SIG-M5 treated with dmso at 0.1 percent for 504 hours (cell line): ENCODE results near the gene PDE4D.

Source experiments
- DNase-seq: peaks from one replicate; lab custom pipeline; 2025; ENCODE audit not compliant: unreplicated experiment; lab: John Stamatoyannopoulos, UW

Gene PDE4D

DNA sequence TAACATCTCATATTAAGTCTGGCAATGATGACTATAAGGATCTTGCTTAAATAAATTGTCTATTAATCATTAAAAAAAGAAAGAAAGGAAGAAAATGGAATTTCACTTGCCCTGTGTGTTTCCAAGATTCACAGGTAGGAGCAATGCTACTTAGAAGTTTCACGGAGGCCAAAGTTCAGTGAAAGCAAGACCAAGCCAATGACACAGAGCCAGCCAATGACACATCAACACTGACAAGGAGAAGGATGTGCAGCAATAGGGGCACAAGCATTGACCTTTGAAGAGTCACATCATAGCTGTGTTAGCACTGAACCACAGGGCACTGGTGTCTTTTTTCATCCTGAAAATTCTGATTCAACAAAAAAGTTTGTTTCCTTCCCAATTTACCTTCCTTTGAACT is 364.3 kb downstream of the PDE4D start:
- DNase-seq: no peak

- no peak for DNase-seq
Measured at GRCh38 chr5:59528202-59528862, 365.2 kb downstream of the PDE4D start.

GRCh38 chr5:59525957-59526356 is 367.6 kb downstream of the PDE4D start:
- no peak for DNase-seq

DNA sequence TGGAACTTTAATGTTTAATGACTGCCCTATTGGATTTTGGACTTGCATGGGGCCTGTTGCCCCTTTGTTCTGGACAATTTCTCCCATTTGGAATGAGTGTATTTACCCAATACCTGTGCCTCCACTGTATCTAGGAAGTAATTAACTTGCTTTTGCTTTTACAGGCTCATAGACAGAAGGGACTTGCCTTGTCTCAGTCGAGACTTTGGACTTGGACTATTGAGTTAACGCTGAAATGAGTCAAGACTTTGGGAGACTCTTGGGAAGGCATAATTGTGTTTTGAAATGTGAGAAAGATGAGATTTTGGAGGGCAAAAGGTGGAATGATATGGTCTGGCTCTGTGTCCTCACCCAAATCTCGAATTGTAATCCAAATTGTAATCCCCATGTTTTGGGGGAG is 368.2 kb downstream of the PDE4D start:
- DNase-seq: no peak

- no peak for DNase-seq
Measured at GRCh38 chr5:59522201-59522831, 371.2 kb downstream of the PDE4D start.

DNA sequence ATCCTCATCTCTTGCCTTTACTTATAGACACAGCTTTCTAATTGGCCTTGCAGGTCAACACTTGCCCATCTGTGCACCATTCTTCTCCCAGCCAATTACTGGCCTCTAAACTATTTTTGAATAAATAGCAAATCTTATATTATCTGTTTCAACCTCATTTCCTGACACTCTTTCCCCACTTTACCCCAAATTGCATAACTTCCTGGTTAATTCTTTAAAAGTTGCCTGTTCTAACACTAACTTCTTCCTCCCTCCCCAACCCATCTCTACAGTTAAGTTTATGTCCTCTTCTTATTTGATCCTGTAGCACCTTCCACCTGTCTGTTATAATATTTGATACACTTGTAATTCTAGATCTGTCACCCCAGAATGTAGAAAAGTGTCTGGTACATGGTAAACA is 372.1 kb downstream of the PDE4D start:
- peak; percentile 55 for DNase-seq

- no peak for DNase-seq
Measured at GRCh38 chr5:59519338-59519737, 374.2 kb downstream of the PDE4D start.

GRCh38 chr5:59517926-59518585 is 375.5 kb downstream of the PDE4D start:
- no peak for DNase-seq

DNA sequence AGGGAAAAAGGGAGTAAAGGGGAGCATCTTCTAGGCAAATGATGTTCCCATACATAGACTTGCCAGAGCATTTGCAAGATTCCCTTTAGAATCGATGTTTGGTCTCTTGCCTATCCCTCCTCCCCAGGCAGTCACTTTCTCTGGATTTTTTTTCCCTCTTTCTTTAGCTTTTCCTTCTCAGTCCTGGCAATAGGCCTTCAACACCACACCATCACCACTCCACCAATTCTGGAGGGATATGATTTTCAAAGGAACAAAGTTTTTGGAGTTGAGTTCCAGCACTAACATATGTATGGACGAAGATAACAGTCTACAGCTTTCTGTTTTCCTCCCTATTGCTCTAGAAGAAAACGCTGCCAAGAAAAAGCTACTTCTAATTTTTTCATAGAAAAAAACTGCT is 377.4 kb downstream of the PDE4D start:
- DNase-seq: no peak

GRCh38 chr5:59506285-59506877 is 387.1 kb downstream of the PDE4D start:
- peak; percentile 32 for DNase-seq

GRCh38 chr5:59504043-59504442 is 389.5 kb downstream of the PDE4D start:
- DNase-seq: no peak

- DNase-seq: no peak
Measured at GRCh38 chr5:59503220-59503619, 390.3 kb downstream of the PDE4D start.

- DNase-seq: no peak
Measured at GRCh38 chr5:59501316-59501715, 392.2 kb downstream of the PDE4D start.

GRCh38 chr5:59500014-59500413 is 393.5 kb downstream of the PDE4D start:
- DNase-seq: no peak

DNA sequence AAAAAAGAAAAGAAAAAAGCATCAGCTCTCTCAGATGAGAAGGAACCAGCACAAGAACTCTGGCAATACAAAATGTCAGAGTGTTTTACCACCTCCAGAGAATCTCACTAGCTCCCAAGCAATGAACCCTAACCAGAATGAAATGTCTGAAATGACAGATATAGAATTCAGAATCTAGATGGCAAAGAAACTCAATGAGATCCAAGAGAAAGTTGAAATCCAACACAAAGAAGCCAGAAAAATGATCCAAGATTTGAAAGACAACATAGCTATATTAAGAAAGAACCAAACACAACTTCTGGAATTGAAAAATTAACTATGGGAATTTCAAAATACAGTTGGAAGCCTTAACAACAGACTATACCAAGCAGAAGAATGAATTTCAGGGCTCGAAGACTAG is 396.3 kb downstream of the PDE4D start:
- no peak for DNase-seq

- peak; percentile 4 for DNase-seq
Measured at GRCh38 chr5:59496524-59497134, 396.9 kb downstream of the PDE4D start.

DNA sequence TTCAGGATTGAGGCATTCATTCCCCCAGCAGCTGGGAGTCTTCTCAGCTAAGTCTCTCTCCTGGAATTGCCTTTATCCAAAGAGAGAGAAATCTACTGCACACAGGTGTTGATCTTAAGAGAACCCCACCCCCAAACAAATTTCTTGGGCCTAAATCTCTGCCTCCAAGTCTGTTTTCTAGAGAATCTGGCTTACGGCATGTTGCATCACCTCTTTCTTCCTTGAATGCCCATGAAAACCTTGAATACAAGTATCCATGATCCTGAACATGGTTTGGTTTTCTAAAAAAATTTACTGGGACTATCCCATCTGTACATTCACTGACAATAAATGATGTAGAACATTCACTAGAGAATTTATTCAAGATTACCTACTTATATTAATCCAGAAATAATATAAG is 401.6 kb downstream of the PDE4D start:
- DNase-seq: no peak

DNA sequence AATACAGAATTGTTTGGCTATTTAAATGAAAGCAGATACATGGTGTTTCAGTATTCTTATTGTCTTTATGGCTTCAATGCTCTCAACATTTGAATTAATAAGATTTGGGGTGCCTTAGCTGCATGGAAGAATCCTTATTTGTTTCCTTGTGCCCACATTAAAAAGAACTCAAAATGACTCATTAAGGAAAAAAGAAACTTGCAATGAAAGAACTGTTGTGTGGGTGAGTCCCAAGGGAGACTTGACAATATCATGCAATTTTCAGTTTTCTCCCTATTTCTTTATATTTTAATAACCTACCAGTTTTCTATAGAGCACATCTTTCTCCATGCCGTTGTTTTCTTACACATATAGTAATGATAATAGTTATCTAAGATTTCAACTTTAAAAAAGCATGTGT is 404.0 kb downstream of the PDE4D start:
- DNase-seq: no peak

- no peak for DNase-seq
Measured at GRCh38 chr5:59487772-59488729, 405.5 kb downstream of the PDE4D start.

GRCh38 chr5:59487068-59487686 is 406.3 kb downstream of the PDE4D start:
- DNase-seq: no peak
